Mucosa of descending colon (tissue), 3 donors: ENCODE measurements around the gene FBXL17. TPM values are rescaled to one million over a fixed set of nuclear protein-coding genes. Genes with fewer than 3 reads are reported as not detected.

ENCODE experiments used
- ATAC-seq: fragments of 200-7000 bp; cut with Tn5 transposase; one replicate; pipeline ENCODE4 v1.9.1; 2020; ENCODE audit warnings: mild to moderate bottlenecking, moderate library complexity
- DNase-seq, 3 donors: peaks; one replicate each; pipeline ENCODE4 v3.0.0-alpha.2; 2020
- H3K36me3 ChIP-seq: fragments of 200-600 bp; one replicate; pipeline ENCODE4 v1.8.0; 2021; ENCODE audit warnings: low read depth, mild to moderate bottlenecking
- H3K4me1 ChIP-seq: fragments of 200-600 bp; one replicate; pipeline ENCODE4 v1.8.0; 2021; ENCODE audit warnings: low read depth, mild to moderate bottlenecking
- H3K4me3 ChIP-seq: fragments of 200-600 bp; one replicate; pipeline ENCODE4 v1.8.0; 2021; ENCODE audit warnings: mild to moderate bottlenecking
- H3K9me3 ChIP-seq: fragments of 200-600 bp; one replicate; pipeline ENCODE4 v1.8.0; 2021; ENCODE audit warnings: mild to moderate bottlenecking
- intact Hi-C, 2 donors: fragments of 100-400 bp; cut with DNase I in 1 of 2; cut with micrococcal nuclease in 1 of 2; formaldehyde crosslinking; loops; one replicate each; pipeline versions ENCODE4 v1.11.0 to v1.11.1; 2022; cut with DNase I, micrococcal nuclease
- total RNA-seq, 3 donors: library from RNA; stranded (reverse); fragmentation: NEBNext Ultra II Directional in 2 of 3; extraction: Animal tissue kit (Norgen Biotek cat#: 25700) in 2 of 3; gene quantifications; one replicate each; pipeline versions ENCODE4 v1.2.1 to v1.2.4, GENCODE V29; 2021 to 2023
- TF ChIP-seq, protein P1 (sequence below): fragments of 200-600 bp; IDR thresholded peaks from one replicate; pipeline ENCODE4 v1.8.0; 2022; ENCODE audit warnings: antibody characterized with exemption, mild to moderate bottlenecking
- donor health status: DM: no; HTN: no; CAD: no; lungs with moderate emphysema.
- donor health status: DM: no; HTN: no; CAD: no.
- donor health status: DM: no; HTN: yes; CAD: no.

FBXL17 gene
- total RNA-seq, 3 donors from 2014 or later: 22.8 to 25.6 (median 23.8) TPM

DNA sequence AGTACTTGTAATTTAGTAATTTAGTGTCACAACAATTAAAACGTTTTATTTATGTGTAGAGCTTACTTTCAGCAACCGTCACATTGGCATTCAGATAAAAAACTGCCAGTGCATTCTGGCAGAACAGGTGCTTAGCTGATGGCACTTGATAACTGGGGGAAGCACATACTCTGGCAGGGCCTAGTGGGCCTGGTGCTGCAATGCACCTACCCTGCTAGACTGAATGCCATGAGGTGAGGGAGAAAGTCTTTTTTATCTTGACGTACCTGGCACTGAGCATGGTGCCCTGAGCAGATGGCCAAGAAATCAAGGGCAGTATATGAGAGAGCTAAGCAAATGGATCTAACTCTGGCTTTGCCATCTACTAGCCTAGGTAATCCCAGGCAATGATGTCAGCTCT, 430.6 kb downstream of the FBXL17 start:
- intact Hi-C loops: no loop called here
- no peak for ATAC-seq
- Histone ChIP-seq H3K36me3 (no peaks in the 10 kb centered on the region), H3K4me3 (no peak overlapping the region), H3K4me1 (no peaks in the 10 kb centered on the region), H3K9me3 (no peaks in the 10 kb centered on the region)
- TF ChIP-seq, protein P1, sequence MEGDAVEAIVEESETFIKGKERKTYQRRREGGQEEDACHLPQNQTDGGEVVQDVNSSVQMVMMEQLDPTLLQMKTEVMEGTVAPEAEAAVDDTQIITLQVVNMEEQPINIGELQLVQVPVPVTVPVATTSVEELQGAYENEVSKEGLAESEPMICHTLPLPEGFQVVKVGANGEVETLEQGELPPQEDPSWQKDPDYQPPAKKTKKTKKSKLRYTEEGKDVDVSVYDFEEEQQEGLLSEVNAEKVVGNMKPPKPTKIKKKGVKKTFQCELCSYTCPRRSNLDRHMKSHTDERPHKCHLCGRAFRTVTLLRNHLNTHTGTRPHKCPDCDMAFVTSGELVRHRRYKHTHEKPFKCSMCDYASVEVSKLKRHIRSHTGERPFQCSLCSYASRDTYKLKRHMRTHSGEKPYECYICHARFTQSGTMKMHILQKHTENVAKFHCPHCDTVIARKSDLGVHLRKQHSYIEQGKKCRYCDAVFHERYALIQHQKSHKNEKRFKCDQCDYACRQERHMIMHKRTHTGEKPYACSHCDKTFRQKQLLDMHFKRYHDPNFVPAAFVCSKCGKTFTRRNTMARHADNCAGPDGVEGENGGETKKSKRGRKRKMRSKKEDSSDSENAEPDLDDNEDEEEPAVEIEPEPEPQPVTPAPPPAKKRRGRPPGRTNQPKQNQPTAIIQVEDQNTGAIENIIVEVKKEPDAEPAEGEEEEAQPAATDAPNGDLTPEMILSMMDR: no peak
- no peak for DNase-seq

DNA sequence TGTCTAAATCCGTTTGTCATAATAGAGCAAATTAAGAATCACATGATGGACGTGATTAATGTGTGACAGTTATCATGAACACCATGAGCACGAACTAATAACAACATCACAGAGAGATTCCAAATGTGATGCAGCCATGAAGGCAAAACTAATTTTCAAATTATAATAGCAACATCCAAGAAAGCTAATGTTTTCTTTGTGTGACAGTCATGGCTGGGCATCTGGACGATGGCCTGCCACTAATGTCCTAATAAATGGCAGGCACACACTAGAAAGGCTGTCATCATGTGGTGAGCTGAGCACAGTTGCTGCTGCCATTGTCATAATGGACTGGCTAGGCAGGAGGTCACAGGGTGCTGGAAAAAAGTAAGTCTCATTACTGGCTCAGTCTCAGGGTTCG, 431.1 kb downstream of the FBXL17 start:
- intact Hi-C loops: no loop called here
- no peak overlapping the region for H3K4me3 ChIP-seq
- H3K36me3 ChIP-seq: no peaks in the 10 kb centered on the region
- no peaks in the 10 kb centered on the region for H3K9me3 ChIP-seq
- H3K4me1 ChIP-seq: no peaks in the 10 kb centered on the region
- no peak for DNase-seq
- TF ChIP-seq, protein P1: no peak
- ATAC-seq: no peak

DNA sequence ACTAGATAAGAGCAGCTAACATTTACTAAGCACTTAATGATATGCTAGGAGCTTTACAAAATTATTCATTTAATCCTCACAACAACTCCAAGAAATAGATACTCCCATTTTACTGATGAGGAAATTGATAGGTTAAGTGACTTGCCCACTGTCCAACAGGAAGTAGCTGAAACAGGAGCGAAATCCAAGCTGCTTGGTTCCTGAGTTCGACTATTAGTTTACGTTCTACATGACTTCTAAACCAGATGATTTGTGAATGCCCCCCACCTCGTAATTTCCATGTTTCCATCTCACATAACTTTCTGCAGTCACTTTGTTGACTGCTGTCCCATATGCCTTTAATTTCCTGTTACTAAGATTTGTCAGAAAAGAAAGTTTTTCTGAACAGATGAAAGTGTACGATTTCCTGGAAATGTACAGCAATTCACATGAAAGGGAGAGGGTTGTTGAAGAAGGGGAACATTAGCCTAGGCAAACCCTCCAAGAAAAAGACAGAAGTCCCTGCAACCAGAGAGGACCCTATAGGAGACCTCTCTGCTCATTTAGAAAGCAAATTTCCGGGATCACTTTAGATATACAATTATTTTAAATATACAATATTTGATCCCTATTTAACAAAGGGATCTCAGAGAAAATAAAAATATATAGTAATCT, 432.1 kb downstream of the FBXL17 start:
- no peaks in the 10 kb centered on the region for H3K36me3 ChIP-seq
- intact Hi-C loops: no loop called here
- no peak for DNase-seq
- H3K4me1 ChIP-seq: no peaks in the 10 kb centered on the region
- H3K9me3 ChIP-seq: no peaks in the 10 kb centered on the region
- H3K4me3 ChIP-seq: no peak overlapping the region
- ATAC-seq: no peak
- TF ChIP-seq, protein P1: no peak

DNA sequence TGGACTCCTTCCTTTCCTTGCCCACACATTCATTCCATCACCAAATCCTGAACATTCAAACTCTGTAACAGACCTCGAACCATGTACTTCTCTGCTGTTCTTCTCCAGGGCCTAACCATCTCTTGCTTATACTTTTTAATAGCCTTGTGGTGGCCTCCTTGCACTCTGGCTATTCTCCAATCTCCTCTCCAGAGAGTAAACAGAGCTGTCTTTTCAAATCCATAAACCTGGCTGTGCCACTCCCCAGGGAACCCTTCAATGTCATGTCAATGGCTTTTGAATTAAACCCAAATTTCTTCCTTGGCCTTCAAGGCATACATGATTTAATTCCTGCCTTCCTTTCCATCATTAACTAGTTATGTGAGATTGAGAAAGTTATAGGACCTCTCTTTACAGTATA, 433.5 kb downstream of the FBXL17 start:
- Histone ChIP-seq H3K9me3 (no peaks in the 10 kb centered on the region), H3K4me1 (no peaks in the 10 kb centered on the region), H3K36me3 (no peaks in the 10 kb centered on the region), H3K4me3 (no peak overlapping the region)
- TF ChIP-seq, protein P1: no peak
- DNase-seq (peak in 1 of 3 donors; percentile 10), ATAC-seq (peak; percentile 40)
- intact Hi-C loops: no loop called here

DNA sequence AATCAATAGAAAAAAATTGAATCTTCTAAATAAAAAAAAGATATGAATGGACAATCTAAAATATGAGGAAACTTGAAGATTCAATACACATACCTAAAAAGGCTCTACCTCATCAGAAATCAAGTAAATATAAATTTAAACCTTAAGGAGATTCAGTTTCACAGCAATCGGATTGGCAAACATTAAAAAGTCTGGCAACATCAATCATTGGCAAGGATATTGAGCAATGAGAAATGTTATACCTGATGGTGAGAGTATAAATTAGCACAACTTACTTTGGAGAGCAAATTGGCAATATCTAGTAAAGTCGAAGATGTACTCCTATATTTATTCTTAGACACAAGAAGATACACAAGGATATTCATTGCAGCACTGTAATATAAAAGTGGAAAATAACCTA, 436.8 kb downstream of the FBXL17 start:
- Histone ChIP-seq H3K9me3 (no peaks in the 10 kb centered on the region), H3K4me1 (no peaks in the 10 kb centered on the region), H3K36me3 (no peaks in the 10 kb centered on the region), H3K4me3 (no peak overlapping the region)
- TF ChIP-seq, protein P1: no peak
- intact Hi-C loops: no loop called here
- DNase-seq: no peak
- ATAC-seq: no peak

DNA sequence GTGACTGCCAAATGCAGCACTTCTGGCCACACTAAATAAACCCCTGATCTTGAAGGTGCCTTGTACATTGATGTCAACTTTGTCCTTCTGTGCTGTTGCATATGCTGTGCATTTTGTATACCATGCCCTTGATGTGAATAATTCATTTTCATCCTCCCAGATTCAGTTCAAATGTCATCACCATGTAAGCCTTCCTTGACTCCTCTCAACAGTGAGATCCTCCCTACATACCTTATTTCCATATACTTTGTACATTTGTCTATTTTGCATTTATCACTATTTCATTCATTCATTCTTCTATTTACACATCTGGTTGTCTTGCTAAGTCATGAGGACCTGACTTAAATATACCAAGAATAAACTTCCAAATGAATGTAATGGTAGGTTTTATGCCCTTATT, 438.0 kb downstream of the FBXL17 start:
- Histone ChIP-seq H3K4me3 (no peak overlapping the region), H3K4me1 (no peaks in the 10 kb centered on the region), H3K36me3 (no peaks in the 10 kb centered on the region), H3K9me3 (no peaks in the 10 kb centered on the region)
- ATAC-seq (no peak), DNase-seq (no peak)
- TF ChIP-seq, protein P1: no peak
- intact Hi-C loops: no loop called here
